NCI-H2171 (cell line): Measurements from ENCODE around the gene ARID2.

Experiments used
- DNase-seq: peaks from one replicate; lab custom pipeline; 2025; lab: John Stamatoyannopoulos, UW

Gene ARID2, protein sequence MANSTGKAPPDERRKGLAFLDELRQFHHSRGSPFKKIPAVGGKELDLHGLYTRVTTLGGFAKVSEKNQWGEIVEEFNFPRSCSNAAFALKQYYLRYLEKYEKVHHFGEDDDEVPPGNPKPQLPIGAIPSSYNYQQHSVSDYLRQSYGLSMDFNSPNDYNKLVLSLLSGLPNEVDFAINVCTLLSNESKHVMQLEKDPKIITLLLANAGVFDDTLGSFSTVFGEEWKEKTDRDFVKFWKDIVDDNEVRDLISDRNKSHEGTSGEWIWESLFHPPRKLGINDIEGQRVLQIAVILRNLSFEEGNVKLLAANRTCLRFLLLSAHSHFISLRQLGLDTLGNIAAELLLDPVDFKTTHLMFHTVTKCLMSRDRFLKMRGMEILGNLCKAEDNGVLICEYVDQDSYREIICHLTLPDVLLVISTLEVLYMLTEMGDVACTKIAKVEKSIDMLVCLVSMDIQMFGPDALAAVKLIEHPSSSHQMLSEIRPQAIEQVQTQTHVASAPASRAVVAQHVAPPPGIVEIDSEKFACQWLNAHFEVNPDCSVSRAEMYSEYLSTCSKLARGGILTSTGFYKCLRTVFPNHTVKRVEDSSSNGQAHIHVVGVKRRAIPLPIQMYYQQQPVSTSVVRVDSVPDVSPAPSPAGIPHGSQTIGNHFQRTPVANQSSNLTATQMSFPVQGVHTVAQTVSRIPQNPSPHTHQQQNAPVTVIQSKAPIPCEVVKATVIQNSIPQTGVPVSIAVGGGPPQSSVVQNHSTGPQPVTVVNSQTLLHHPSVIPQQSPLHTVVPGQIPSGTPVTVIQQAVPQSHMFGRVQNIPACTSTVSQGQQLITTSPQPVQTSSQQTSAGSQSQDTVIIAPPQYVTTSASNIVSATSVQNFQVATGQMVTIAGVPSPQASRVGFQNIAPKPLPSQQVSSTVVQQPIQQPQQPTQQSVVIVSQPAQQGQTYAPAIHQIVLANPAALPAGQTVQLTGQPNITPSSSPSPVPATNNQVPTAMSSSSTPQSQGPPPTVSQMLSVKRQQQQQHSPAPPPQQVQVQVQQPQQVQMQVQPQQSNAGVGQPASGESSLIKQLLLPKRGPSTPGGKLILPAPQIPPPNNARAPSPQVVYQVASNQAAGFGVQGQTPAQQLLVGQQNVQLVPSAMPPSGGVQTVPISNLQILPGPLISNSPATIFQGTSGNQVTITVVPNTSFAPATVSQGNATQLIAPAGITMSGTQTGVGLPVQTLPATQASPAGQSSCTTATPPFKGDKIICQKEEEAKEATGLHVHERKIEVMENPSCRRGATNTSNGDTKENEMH (N-terminal part only)

DNA sequence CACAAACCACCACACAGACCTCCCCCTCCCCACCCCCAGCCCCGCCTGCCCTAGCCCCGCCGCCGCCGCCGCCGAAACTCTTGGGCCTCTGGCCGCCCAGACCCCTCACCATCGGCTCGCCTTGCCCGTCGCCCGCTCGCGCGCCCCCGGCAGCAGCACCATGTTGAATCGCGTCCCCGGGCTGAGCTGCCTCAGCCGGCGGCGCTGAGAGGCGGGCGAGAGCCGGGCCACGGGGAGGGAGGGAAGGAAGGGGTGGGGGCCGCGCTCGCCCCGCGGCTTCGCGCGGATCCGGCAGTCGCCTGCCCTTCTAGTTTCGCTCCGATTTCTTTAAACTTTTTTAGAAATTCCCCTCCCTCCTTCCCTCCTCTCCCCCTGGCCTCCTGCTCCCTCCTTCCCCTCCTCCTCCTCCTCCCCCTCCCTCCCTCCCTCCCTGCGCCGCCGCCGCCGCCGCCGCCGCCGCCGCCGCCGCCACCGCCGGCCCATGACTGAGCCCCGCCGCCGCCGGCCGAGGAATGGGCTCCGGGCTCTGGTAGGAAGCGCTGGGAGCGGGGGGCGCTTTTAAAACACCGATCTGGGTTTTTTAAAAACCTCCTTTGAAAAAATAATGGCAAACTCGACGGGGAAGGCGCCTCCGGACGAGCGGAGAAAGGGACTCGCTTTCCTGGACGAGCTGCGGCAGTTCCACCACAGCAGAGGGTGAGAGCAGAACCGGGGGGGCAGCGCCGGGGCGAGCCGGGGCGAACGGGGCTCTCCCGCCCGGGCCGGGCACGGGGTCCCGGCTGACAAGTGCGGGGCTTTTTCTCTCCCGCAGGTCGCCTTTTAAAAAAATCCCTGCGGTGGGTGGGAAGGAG is at the start of gene ARID2:
ARID2 (plus strand) TSS at position 474 of the 851 bp plus-strand sequence; CDS start at position 605, 131 bp downstream.
- peak; percentile 41 for DNase-seq

GRCh38 chr12:45680362-45680761 is 49.1 kb upstream of the ARID2 start:
- DNase-seq: no peak

DNA sequence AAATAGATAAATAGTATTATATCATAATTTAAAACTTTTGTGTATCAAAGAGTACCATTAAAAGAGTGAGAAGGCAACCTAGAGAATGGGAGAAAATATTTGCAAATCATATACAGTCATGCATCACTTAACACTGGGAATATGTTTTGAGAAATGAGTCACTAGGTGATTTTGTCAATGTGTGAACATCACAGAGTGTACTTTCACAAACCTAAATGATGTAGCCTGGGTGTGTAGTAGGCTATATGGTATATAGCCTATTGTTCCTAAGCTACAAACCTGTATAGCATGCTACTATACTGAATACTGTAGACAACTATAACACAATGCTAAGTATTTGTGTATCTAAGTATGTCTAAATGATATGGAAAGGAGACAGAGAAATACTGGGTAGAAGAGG is 48.0 kb upstream of the ARID2 start:
- no peak for DNase-seq

GRCh38 chr12:45685680-45686079 is 43.8 kb upstream of the ARID2 start:
- DNase-seq: no peak

DNA sequence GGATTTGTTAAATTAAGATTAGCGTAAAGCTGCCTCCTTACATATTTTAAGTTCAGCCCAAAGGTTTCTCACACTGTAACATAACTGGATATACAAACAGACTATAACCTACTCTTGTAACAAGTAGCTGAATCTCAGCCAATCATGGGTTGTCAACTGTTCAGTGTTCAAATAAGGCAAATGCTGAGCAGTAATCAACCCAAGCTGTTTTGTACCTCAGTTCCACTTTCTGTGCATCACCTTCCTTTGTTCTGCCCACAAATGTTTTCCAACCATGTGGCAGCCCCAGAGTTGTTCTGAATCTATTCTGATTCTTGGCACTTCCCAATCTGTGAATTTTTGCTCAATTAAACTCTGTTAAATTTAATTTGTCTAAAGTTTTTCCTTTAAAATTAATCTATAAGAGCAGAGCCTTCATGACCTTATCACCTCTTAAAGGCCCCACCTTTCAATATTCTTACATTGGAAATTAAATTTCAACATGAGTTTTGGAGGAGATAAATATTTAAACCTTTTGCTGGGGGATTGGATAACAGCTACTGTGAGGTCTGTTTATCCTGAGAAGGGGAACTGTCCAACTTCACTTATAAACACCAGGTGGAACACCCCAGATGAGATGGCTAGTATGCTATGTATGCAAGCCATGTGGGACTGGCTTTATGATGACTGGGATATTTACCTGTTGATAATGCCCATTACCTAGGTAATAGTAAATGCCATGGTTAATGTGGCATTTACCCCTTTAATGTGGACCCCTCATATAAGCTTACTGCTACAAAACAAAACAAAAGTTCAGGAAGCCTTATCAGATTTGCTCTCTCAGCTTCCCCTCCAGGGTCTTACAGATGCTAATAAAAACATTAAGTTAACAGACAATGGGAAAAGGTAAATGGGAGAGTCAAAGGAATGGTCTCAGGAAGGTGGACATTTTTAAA is 42.2 kb upstream of the ARID2 start:
- DNase-seq: no peak

- DNase-seq: no peak
Measured at GRCh38 chr12:45688183-45688582, 41.3 kb upstream of the ARID2 start.

GRCh38 chr12:45695035-45695434 is 34.5 kb upstream of the ARID2 start:
- DNase-seq: no peak

- DNase-seq: no peak
Measured at GRCh38 chr12:45695606-45696005, 33.9 kb upstream of the ARID2 start.

GRCh38 chr12:45696049-45696448 is 33.5 kb upstream of the ARID2 start:
- no peak for DNase-seq

DNA sequence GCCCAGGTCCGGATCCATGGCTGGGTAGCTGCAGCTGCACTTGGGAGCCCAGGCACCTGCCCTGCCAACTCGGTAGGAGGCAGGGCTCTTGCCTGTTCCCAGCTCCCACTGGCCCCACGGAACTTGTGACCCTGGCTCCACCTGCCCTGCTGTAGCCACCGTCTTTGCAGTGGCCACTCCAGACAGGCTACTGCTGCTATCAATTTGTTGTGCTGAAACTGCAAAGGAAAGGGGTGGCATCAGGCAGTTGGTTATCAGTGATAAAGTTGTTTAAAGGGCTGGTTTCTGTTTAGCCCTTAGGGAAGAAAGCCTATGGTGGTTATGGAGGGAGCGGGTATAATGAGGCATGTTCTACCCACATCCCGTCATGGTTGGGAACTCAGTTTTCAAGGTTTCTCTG is 32.1 kb upstream of the ARID2 start:
- no peak for DNase-seq

DNA sequence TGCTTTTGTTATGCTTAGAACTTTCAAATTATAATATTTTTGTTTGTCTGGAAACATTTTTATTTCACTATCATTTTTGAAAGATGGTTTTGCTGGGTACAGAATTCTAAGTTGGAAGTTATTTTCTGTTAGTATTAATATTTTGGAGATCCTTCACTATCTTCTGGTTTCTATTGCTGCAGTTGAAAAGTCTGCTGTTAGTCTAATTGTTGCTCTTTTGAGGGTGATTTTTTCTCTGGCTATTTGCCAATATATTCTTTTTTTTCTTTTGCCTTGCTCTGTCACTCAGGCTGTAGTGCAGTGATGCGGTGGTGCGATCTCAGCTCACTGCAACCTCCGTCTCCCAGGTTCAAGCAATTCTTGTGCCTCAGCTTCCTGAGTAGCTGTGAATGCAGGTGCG is 28.2 kb upstream of the ARID2 start:
- no peak for DNase-seq

DNA sequence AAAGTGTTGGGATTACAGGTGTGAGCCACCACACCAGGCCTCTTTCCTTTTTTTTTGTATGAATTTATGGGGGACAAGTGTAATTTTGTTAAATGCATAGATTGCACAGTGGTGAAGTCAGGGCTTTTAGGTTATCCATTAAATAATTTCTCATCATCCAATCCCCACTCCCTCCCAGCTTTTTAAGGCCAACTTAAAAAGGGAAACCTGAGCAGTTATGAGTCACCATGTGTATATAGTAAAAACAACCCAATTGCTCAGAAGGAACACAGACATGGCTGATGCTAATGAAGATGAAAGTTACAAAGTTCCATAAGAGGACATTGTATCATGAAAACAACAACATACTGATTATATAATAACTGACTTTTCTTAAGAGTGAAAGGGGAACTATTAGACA is 25.6 kb upstream of the ARID2 start:
- DNase-seq: no peak

GRCh38 chr12:45704968-45705367 is 24.5 kb upstream of the ARID2 start:
- DNase-seq: no peak

- DNase-seq: no peak
Measured at GRCh38 chr12:45705404-45705803, 24.1 kb upstream of the ARID2 start.

- no peak for DNase-seq
Measured at GRCh38 chr12:45707241-45707857, 22.2 kb upstream of the ARID2 start.

DNA sequence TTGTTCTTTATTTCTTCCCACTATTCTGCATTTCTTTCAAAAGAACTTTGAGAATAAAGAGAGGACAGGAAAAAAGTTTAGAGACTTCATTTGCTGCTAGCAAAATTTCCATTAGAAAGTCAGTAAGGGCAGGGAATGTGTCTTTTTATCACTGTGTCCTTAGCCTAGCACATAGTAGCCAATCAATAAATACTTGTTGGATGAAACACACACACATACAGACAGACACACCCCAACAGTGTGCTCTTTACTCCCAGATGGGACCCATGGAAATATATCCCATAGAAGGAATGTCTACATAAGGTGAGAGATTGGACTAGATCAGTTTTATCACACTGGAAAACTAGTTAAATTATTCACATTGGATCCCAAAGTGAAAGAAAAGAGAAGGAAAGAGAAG is 21.1 kb upstream of the ARID2 start:
- no peak for DNase-seq

DNA sequence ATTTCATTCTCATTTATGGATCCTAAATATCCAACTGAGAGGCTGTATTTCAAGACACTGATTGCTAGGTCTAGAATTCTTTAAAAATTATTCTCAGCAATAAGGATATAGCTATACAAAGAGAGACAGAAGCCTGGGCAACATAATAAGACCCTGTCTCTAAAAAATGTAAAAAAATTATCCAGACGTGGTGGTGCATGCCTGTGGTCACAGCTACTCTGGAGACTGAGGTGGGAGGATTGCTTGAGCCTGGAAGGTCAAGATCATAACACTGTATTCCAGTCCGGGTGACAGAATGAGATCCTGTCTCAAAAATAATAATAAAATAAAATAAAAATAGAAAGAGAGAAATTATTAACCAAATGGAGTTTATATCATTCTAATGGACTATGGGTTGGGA is 20.6 kb upstream of the ARID2 start:
- DNase-seq: no peak

- no peak for DNase-seq
Measured at GRCh38 chr12:45712319-45712718, 17.2 kb upstream of the ARID2 start.

- no peak for DNase-seq
Measured at GRCh38 chr12:45713078-45713477, 16.4 kb upstream of the ARID2 start.

DNA sequence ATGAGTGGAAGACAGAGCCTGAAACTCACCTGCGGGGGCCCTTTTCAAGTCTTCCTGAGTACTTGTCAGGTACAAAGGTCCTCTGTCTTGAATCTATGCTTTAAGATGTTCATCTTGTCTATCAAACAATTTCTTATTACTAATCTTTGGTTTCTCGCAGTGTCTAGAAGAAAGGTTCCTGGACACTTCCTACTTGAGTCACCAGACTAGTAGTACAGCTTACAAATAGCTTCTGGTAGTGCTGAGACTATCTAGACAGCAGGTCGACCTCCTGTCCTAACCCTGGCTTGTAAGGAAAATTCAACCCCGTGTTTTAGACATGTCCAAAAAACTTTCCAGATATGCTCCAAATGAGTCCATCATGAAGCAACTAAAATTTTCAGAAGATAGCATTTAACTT is 11.2 kb upstream of the ARID2 start:
- DNase-seq: no peak
